DMS79 treated with DMSO at 0.1 percent for 48 hours (cell line): ENCODE results near the gene RTN4R.

Source experiments
- DNase-seq: peaks from one replicate; lab custom pipeline; 2025; lab: John Stamatoyannopoulos, UW

Gene RTN4R

GRCh38 chr22:20199413-20199842 is 68.7 kb downstream of the RTN4R start:
- no peak for DNase-seq

DNA sequence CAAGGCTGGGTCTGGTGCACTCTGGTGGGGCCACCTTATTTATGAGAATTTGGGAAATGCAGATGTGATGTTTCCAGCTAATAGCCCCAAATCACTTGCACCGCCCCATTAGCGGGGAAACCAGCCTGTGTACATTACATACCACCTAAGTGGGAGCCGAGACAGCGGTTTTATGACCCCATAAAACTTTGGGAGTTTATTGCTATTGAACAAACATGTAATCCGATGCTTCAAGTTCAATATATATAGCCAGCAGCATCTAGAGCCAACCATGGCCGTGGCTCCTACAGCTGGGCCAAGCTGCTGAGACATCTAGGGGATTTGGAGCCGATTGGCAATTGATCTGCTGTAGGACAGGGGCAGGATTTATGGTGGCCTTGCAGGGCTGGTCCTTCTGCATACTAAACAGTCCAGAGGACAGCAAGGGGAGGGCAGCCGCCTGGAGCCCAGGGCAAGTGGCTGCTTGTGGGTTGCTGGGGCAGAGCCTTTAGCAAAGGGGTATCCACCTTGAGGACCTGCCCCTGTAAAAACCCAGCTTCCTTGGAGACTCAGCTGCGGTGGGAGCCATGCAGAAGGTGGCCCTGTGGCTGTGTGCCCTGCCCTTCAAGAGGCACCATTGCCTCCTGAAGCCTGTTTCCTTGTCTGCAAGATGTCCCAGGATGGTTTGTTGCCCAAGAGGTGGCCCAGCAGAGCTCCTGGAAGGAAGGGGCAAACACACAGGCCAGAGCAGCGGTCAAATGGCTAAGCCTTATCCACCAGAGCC is 69.4 kb downstream of the RTN4R start:
- DNase-seq: no peak

DNA sequence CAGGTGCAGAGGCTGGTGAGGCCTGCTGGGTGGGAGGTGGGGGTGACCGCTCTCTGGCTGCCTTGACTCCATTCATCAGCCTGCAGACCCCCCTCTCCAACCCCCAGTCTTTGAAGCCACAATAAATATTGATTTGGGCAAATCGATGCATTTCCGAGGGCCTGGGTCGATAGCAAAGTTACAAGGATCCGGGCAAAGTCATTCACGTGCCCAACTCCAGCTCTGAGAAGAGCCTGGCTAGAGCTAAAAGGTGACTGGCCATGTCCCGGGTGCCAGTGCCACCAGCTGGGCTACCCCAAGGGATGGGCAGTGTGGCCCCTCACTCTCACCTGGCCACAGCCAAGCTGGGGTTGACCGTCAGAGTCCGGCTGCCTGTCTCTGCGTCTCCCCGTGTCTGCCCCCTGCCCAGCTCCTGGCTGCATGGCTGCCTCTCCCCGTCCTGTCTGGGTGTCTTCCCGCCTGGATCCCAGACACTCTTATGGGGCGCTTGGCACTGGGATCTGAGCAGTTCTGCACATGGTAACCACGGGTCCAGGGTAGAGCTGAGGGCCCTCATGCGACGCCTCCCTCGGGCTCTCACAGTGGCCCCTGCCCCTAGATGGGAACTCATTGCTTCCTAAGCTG is 70.6 kb downstream of the RTN4R start:
- no peak for DNase-seq

- DNase-seq: no peak
These were observed 71.8 kb downstream of the RTN4R start for GRCh38 chr22:20196094-20196842.

DNA sequence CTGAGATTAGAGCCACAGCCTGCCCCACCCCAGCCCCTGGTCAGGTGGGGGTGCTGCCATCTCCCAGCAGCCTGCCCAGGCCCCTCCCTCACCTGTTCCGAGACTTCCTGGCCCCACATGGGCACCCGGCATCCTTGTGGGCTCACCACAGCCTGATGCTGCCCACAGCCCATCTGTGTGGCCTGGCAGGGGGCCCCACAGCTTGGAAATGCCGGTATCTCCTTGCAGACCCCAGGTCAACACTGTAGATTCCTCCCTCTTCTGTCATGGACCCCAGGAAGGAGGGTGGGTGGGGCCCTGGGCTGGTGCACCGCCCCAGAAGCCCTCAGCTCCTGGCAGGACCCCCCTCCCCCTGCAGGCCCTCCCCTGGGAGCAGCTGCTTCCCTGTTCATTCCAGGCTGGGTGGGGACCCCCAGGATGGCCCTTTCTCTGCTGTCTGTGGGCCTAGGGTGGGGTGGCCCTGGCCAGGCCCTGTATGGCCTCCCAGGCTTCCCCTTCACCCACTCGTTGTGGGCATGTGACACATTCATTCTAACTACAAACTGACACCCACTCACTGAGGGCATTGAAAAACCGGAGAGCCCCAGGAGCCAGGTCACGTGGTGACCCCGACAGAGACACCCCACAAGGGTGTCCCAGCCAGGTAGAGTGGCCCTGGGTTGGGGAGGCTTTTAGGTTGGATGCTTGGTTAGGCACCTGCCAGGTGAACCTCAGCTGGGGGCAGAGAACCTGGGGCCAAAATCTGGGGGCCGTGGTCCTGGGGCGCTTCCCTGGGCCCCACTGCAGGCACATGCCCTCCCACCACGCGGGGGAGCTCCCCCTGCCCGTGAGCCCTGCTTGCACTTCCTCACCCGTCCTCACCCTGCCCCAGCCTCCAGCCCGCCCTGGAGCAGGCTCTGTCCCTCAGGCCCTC is 73.2 kb downstream of the RTN4R start:
- no peak for DNase-seq

GRCh38 chr22:20193761-20194494 is 74.2 kb downstream of the RTN4R start:
- DNase-seq: no peak

GRCh38 chr22:20192972-20193760 is 75.0 kb downstream of the RTN4R start:
- DNase-seq: no peak

- no peak for DNase-seq
These were observed 75.7 kb downstream of the RTN4R start for GRCh38 chr22:20192293-20192971.

- no peak for DNase-seq
These were observed 76.3 kb downstream of the RTN4R start for GRCh38 chr22:20191803-20192202.
